Measurements from ENCODE around the gene IGLL1. TPM values are rescaled to one million over a fixed set of nuclear protein-coding genes. Genes with fewer than 3 reads are reported as not detected.

The IGLL1 gene
- total and polyA plus RNA-seq, 7 donors, result not detected

GRCh38 chr22:23608583-23608982 is 28.5 kb upstream of the IGLL1 start:
- H3K27ac ChIP-seq, result no peak overlapping the region
- no peak for DNase-seq
- no peak overlapping the region for H3K4me3 ChIP-seq
- WGBS, 3 donors, result 43 to 45% (median 44%) methylated on average over 6 of the region's 6 CpGs
- no peaks in the 10 kb centered on the region for H3K9me3 ChIP-seq
- no peak for ATAC-seq
- H3K27me3 ChIP-seq (ENCODE audit: insufficient read depth in 3 of 3, low read length in 2 of 3), result no peaks in the 10 kb centered on the region
- no peaks in the 10 kb centered on the region for H3K36me3 ChIP-seq (ENCODE audit: insufficient read depth in 1 of 2, low read depth in 1 of 2)
- no peaks in the 10 kb centered on the region for H3K4me1 ChIP-seq
- intact Hi-C loops (cut with DNase I), result no loop called here
- TF ChIP-seq CTCF (IDR thresholded peaks at IDR 0.05), result no peak

GRCh38 chr22:23606204-23607131 is 26.4 kb upstream of the IGLL1 start:
- no peaks in the 10 kb centered on the region for H3K4me1 ChIP-seq
- no peaks in the 10 kb centered on the region for H3K9me3 ChIP-seq
- H3K4me3 ChIP-seq, result no peak overlapping the region
- no peaks in the 10 kb centered on the region for H3K36me3 ChIP-seq (ENCODE audit: insufficient read depth in 1 of 2, low read depth in 1 of 2)
- H3K27me3 ChIP-seq (ENCODE audit: insufficient read depth in 3 of 3, low read length in 2 of 3), result no peaks in the 10 kb centered on the region
- H3K27ac ChIP-seq, result no peak overlapping the region
- no peak for ATAC-seq
- no peak for TF ChIP-seq CTCF (IDR thresholded peaks at IDR 0.05)
- intact Hi-C loops (cut with DNase I), result no loop called here
- DNase-seq, result no peak
- WGBS, 3 donors, result 80 to 86% (median 85%) methylated on average over 20 of the region's 20 CpGs

DNA sequence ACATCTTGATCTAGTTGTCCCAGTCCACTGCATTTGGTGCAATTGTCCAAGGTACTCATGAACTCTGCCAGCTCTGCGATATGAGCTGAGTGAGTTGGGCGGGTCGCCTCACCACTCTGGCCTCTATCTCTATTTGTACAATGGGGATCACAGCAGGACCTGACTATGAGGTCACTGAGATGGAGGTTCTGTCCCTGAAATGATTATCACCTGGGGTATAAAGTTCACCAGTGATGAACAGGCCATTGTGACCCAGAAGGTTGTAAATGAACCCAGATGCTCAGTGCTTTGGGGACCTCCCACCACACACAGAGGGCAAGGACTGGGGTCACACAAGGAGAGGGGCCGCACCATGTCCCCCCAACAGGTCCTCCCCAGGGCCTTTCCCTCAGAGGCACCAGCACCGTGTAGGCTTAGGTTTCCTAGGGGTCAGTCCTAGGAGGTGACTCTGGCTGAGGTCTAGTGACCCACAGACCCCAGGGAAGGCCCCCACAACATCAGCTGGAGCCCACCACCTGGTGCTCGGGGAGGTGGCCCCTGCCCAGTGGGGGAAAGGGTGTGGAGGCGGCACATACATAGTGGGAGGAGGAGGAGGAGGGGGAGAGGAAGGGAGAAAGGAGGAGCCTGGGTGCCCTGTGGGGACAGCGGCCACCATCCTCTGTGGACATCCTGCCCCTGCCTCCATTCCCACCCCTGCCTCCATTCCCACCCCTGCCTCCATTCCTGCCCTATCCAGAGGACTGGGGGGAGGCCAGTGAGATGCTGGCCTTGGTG is 25.0 kb upstream of the IGLL1 start:
- Histone ChIP-seq H3K4me1 (no peaks in the 10 kb centered on the region), H3K36me3 (ENCODE audit: insufficient read depth in 1 of 2, low read depth in 1 of 2) (no peaks in the 10 kb centered on the region), H3K4me3 (no peak overlapping the region), H3K27me3 (ENCODE audit: insufficient read depth in 3 of 3, low read length in 2 of 3) (no peaks in the 10 kb centered on the region), H3K27ac (no peak overlapping the region), H3K9me3 (no peaks in the 10 kb centered on the region)
- DNase-seq, result no peak
- intact Hi-C loops (cut with DNase I), result no loop called here
- TF ChIP-seq CTCF (IDR thresholded peaks at IDR 0.05), result no peak
- WGBS, 3 donors, result 69 to 81% (median 77%) methylated on average over 8 of the region's 8 CpGs
- no peak for ATAC-seq

DNA sequence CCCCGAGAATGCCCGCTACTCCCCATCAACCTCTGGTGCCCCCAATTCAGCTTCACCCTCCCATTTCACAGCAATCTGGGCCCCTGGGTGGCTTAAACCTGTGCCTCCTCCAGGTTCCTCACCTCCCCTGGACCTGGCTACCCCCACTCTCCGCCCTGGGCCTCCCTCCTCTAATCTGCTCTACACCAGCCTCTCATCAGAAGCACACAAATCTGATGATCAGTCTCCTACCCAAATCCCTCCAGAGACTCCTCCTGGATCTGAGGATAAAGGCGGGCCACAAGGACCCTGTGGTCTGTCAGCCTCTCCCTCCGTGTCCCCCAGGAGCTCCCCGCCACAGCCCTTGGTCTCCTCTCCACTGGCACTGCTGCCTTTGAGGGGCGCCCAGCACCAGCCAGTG is 23.2 kb upstream of the IGLL1 start:
- intact Hi-C loops (cut with DNase I), result no loop called here
- H3K27me3 ChIP-seq (ENCODE audit: insufficient read depth in 3 of 3, low read length in 2 of 3), result no peaks in the 10 kb centered on the region
- ATAC-seq, result no peak
- 71 to 86% (median 79%) methylated on average over 7 of the region's 7 CpGs for WGBS, 3 donors
- no peak overlapping the region for H3K27ac ChIP-seq
- H3K9me3 ChIP-seq, result no peaks in the 10 kb centered on the region
- no peak overlapping the region for H3K4me3 ChIP-seq
- DNase-seq, result no peak
- H3K36me3 ChIP-seq (ENCODE audit: insufficient read depth in 1 of 2, low read depth in 1 of 2), result no peaks in the 10 kb centered on the region
- no peaks in the 10 kb centered on the region for H3K4me1 ChIP-seq
- TF ChIP-seq CTCF (IDR thresholded peaks at IDR 0.05), result no peak

Measured in psoas muscle (tissue), 8 donors.